ENCODE results near the gene RTF1.
A peak's percentile ranks its signal among the peaks of the same experiment; 100 is the strongest.

The RTF1 gene

DNA sequence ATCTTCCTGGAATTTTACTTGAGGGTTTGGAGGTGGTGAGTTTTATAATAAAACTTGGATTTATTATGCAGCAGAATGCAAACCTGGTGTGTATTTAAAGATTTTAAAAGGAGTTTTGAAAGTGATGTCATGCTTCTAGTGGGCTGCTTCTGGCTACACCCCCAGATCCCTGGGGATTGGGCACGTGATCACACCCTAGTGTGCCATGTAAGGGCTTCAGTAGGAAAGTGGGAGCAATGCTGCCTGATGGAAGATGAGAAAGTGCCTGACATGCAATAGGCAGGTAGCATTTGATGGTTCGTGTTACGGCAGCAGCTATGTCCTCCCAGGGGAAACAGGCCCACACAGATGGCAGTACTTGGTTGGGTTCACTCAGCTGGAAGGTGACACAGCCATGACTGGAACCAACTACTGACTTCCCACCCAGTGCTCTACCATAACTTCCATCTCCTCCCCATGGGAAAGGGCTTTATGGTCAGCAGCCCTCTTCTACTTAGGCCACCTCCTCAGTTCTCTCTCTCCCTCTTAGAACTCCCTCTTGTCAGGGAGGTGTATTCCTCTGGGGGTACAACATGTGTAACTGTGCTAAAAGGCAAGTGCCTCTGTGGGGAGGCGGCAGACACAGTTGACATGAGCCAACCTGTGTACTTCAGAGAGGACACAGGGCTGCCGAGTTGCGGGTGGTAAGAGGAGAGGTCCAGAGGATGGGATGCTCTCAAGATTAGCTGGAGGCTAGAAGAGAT is 82.4 kb downstream of the RTF1 start (continued):
- TF ChIP-seq OVOL3 (tag by site-specific recombination; IDR thresholded peaks at IDR 0.05) (no peak), ZBTB20 (tag by site-specific recombination; IDR thresholded peaks at IDR 0.05) (no peak), ZNF133 (tag by site-specific recombination; IDR thresholded peaks at IDR 0.05) (peak; percentile 84), ZBTB21 (tag by site-specific recombination; IDR thresholded peaks at IDR 0.05) (0 out of 2 replicates have a peak, but pooled peaks have one; percentile 49), ZNF677 (tag by site-specific recombination; IDR thresholded peaks at IDR 0.05) (no peak), ZNF560 (tag by site-specific recombination; IDR thresholded peaks at IDR 0.05; ENCODE audit: borderline replicate concordance) (no peak)
- TF ChIP-seq, protein P1, sequence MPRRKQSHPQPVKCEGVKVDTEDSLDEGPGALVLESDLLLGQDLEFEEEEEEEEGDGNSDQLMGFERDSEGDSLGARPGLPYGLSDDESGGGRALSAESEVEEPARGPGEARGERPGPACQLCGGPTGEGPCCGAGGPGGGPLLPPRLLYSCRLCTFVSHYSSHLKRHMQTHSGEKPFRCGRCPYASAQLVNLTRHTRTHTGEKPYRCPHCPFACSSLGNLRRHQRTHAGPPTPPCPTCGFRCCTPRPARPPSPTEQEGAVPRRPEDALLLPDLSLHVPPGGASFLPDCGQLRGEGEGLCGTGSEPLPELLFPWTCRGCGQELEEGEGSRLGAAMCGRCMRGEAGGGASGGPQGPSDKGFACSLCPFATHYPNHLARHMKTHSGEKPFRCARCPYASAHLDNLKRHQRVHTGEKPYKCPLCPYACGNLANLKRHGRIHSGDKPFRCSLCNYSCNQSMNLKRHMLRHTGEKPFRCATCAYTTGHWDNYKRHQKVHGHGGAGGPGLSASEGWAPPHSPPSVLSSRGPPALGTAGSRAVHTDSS (tag by site-specific recombination; IDR thresholded peaks at IDR 0.05) = no peak
- TF ChIP-seq, protein P2, sequence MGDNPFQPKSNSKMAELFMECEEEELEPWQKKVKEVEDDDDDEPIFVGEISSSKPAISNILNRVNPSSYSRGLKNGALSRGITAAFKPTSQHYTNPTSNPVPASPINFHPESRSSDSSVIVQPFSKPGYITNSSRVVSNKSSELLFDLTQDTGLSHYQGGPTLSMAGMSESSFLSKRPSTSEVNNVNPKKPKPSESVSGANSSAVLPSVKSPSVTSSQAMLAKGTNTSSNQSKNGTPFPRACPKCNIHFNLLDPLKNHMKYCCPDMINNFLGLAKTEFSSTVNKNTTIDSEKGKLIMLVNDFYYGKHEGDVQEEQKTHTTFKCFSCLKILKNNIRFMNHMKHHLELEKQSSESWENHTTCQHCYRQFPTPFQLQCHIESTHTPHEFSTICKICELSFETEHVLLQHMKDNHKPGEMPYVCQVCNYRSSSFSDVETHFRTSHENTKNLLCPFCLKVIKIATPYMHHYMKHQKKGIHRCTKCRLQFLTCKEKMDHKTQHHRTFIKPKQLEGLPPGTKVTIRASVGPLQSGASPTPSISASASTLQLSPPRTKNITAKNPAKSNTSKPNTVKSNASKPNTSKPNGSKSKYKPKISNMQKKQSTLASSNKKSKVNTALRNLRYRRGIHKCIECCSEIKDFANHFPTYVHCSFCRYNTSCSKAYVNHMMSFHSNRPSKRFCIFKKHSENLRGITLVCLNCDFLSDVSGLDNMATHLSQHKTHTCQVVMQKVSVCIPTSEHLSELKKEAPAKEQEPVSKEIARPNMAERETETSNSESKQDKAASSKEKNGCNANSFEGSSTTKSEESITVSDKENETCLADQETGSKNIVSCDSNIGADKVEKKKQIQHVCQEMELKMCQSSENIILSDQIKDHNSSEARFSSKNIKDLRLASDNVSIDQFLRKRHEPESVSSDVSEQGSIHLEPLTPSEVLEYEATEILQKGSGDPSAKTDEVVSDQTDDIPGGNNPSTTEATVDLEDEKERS (tag by site-specific recombination; IDR thresholded peaks at IDR 0.05) = no peak
- TF ChIP-seq, protein P3, sequence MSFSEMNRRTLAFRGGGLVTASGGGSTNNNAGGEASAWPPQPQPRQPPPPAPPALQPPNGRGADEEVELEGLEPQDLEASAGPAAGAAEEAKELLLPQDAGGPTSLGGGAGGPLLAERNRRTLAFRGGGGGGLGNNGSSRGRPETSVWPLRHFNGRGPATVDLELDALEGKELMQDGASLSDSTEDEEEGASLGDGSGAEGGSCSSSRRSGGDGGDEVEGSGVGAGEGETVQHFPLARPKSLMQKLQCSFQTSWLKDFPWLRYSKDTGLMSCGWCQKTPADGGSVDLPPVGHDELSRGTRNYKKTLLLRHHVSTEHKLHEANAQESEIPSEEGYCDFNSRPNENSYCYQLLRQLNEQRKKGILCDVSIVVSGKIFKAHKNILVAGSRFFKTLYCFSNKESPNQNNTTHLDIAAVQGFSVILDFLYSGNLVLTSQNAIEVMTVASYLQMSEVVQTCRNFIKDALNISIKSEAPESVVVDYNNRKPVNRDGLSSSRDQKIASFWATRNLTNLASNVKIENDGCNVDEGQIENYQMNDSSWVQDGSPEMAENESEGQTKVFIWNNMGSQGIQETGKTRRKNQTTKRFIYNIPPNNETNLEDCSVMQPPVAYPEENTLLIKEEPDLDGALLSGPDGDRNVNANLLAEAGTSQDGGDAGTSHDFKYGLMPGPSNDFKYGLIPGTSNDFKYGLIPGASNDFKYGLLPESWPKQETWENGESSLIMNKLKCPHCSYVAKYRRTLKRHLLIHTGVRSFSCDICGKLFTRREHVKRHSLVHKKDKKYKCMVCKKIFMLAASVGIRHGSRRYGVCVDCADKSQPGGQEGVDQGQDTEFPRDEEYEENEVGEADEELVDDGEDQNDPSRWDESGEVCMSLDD (tag by site-specific recombination; IDR thresholded peaks at IDR 0.05) = no peak

DNA sequence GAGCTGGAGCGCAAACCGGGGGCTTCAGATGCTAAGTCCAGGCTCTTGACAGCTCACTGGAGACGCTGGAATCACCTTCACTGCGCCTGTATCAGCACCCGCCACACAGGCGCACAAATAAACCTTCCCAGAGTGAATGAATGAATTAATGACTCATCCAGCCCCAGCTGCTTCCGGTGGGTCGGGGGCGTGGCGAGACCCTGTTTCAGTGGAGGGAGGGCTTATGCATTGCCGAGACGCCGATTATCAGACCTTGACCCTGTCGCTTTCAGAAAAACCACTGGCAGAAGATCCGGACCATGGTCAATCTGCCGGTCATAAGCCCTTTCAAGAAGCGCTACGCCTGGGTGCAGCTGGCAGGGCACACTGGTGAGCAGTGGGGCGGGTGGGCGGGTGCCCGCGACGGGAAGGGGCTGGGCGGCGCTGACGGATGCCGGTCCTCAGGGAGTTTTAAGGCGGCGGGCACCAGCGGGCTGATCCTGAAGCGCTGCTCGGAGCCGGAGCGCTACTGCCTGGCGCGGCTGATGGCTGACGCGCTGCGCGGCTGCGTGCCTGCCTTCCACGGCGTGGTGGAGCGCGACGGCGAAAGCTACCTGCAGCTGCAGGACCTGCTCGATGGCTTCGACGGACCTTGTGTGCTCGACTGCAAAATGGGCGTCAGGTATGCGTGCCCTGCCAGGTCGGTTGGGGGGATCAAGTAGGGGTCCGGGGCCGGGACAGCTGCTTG is 84.5 kb downstream of the RTF1 start:
- ChIA-PET POLR2A (interaction anchor here (0.6 kb wide), 1 partner anchor 912 kb away, joined by 6 read pairs; no protein-coding TSS in a partner anchor), CTCF (interaction anchor here (0.6 kb wide), 1 partner anchor 308 kb away, joined by 5 read pairs; no protein-coding TSS in a partner anchor)
- no peaks in the 10 kb centered on the region for H3K9me3 ChIP-seq (ENCODE audit: control insufficient read depth, insufficient read depth, low read depth, low read length)
- H3K4me3 ChIP-seq (ENCODE audit: low read depth, low read length) = no peak overlapping the region
- no peak for TF ChIP-seq ZNF335 (tag by site-specific recombination; conservative IDR thresholded peaks at IDR 0.05)
- no peak for TF ChIP-seq ZNF621 (tag by site-specific recombination; IDR thresholded peaks at IDR 0.05)
- no peak for TF ChIP-seq GLIS1 (tag by site-specific recombination; IDR thresholded peaks at IDR 0.05)
- TF ChIP-seq BCL11A (tag by site-specific recombination; IDR thresholded peaks at IDR 0.05; ENCODE audit: low read depth) = no peak
- no peak for TF ChIP-seq ZFP37 (tag by site-specific recombination; IDR thresholded peaks at IDR 0.05)
- TF ChIP-seq MYNN (tag by site-specific recombination; IDR thresholded peaks at IDR 0.05; ENCODE audit: borderline replicate concordance) = no peak
- TF ChIP-seq ZSCAN23 (tag by site-specific recombination; IDR thresholded peaks at IDR 0.05) = no peak
- no peak for TF ChIP-seq KLF10 (tag by site-specific recombination; IDR thresholded peaks at IDR 0.05)
- TF ChIP-seq ZNF548 (tag by site-specific recombination; IDR thresholded peaks at IDR 0.05) = no peak
- TF ChIP-seq REPIN1 (tag by site-specific recombination; IDR thresholded peaks at IDR 0.05; ENCODE audit: low read depth) = no peak
- TF ChIP-seq ZBTB20 (tag by site-specific recombination; IDR thresholded peaks at IDR 0.05) = no peak
- TF ChIP-seq ZNF140 (tag by site-specific recombination; IDR thresholded peaks at IDR 0.05) = no peak
- TF ChIP-seq ZNF670 (tag by site-specific recombination; IDR thresholded peaks at IDR 0.05; ENCODE audit: low read depth) = no peak
- TF ChIP-seq, protein P4, sequence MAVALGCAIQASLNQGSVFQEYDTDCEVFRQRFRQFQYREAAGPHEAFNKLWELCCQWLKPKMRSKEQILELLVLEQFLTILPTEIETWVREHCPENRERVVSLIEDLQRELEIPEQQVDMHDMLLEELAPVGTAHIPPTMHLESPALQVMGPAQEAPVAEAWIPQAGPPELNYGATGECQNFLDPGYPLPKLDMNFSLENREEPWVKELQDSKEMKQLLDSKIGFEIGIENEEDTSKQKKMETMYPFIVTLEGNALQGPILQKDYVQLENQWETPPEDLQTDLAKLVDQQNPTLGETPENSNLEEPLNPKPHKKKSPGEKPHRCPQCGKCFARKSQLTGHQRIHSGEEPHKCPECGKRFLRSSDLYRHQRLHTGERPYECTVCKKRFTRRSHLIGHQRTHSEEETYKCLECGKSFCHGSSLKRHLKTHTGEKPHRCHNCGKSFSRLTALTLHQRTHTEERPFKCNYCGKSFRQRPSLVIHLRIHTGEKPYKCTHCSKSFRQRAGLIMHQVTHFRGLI (tag by site-specific recombination; IDR thresholded peaks at IDR 0.05) = no peak
- no peak for TF ChIP-seq GLI2 (tag by site-specific recombination; IDR thresholded peaks at IDR 0.05; ENCODE audit: borderline replicate concordance, low read depth)
- TF ChIP-seq ZNF510 (tag by site-specific recombination; IDR thresholded peaks at IDR 0.05; ENCODE audit: insufficient replicate concordance) = no peak
- TF ChIP-seq, protein P5, sequence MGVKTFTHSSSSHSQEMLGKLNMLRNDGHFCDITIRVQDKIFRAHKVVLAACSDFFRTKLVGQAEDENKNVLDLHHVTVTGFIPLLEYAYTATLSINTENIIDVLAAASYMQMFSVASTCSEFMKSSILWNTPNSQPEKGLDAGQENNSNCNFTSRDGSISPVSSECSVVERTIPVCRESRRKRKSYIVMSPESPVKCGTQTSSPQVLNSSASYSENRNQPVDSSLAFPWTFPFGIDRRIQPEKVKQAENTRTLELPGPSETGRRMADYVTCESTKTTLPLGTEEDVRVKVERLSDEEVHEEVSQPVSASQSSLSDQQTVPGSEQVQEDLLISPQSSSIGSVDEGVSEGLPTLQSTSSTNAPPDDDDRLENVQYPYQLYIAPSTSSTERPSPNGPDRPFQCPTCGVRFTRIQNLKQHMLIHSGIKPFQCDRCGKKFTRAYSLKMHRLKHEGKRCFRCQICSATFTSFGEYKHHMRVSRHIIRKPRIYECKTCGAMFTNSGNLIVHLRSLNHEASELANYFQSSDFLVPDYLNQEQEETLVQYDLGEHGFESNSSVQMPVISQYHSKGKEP (tag by site-specific recombination; IDR thresholded peaks at IDR 0.05) = no peak
- H3K36me3 ChIP-seq (ENCODE audit: control insufficient read depth in 2 of 2, insufficient read depth in 1 of 2, low read length in 2 of 2) = no peaks in the 10 kb centered on the region
- no peaks in the 10 kb centered on the region for H3K4me1 ChIP-seq (ENCODE audit: control insufficient read depth, insufficient read depth, low read length)
- H3K27ac ChIP-seq (ENCODE audit: extremely low read depth, low read depth, low read length) = no peak overlapping the region

Measured in HEK293 (cell line).